Measurements from ENCODE around the gene MYEOV.
A peak's percentile ranks its signal among the peaks of the same experiment; 100 is the strongest.

Gene MYEOV

DNA sequence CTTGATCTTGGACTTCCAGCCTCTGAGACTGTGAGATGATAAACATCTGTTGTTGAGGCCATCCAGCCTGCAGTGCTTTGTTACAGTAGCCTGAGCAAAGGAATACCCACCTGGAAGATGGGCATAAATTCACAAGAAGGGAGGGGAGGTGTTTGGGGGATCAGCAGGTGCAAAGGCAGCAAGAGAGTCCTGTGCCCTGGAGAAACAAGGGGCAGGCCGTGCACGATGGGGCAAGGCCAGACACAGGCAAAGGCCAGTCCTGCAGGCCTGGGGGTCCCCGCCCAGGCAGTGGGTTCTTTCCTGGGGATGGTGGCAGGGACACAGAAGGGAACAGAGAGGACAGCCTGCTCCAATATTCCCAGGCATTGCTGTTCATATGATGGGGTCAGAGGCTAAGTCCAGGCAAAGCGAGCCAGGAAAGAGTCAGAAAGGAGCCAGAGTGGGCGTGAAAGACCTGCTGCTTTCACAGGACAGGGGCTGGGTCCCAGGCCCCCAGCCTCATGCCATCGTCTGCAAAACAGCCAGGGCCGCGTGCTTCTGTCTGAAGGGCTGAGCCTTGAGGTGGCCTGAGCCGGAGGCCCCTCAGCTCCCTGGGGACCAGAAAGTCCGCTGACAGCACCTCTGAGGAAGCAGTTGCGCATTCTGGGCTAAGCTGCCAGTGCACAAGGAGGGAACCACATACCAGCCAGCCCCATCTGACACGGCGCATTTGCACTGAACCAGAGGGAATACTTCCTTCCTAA, 48.8 kb downstream of the MYEOV start:
- peak; percentile 17 for DNase-seq (ENCODE audit: low spot score)
- TF ChIP-seq, protein P1, sequence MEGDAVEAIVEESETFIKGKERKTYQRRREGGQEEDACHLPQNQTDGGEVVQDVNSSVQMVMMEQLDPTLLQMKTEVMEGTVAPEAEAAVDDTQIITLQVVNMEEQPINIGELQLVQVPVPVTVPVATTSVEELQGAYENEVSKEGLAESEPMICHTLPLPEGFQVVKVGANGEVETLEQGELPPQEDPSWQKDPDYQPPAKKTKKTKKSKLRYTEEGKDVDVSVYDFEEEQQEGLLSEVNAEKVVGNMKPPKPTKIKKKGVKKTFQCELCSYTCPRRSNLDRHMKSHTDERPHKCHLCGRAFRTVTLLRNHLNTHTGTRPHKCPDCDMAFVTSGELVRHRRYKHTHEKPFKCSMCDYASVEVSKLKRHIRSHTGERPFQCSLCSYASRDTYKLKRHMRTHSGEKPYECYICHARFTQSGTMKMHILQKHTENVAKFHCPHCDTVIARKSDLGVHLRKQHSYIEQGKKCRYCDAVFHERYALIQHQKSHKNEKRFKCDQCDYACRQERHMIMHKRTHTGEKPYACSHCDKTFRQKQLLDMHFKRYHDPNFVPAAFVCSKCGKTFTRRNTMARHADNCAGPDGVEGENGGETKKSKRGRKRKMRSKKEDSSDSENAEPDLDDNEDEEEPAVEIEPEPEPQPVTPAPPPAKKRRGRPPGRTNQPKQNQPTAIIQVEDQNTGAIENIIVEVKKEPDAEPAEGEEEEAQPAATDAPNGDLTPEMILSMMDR (IDR thresholded peaks at IDR 0.05; ENCODE audit: borderline replicate concordance, control extremely low read depth, extremely low read depth, insufficient read depth, missing control alignments): no peak
- in situ Hi-C loops (cut with MboI; ENCODE audit: low sequenced_read_pairs, unreplicated experiment): no loop called here

GRCh38 chr11:69343401-69344321, 49.7 kb downstream of the MYEOV start:
- peak; percentile 10 for DNase-seq (ENCODE audit: low spot score)
- TF ChIP-seq, protein P1 (IDR thresholded peaks at IDR 0.05; ENCODE audit: borderline replicate concordance, control extremely low read depth, extremely low read depth, insufficient read depth, missing control alignments): no peak
- in situ Hi-C loops (cut with MboI; ENCODE audit: low sequenced_read_pairs, unreplicated experiment): no loop called here

GRCh38 chr11:69344570-69345145, 50.7 kb downstream of the MYEOV start:
- TF ChIP-seq, protein P1 (IDR thresholded peaks at IDR 0.05; ENCODE audit: borderline replicate concordance, control extremely low read depth, extremely low read depth, insufficient read depth, missing control alignments): no peak
- no peak for DNase-seq (ENCODE audit: low spot score)
- in situ Hi-C loops (cut with MboI; ENCODE audit: low sequenced_read_pairs, unreplicated experiment): no loop called here
